ENCODE data around the gene ZP1.

GRCh38 chr11:60859616-60860250 lies 7.6 kb upstream of the ZP1 start:
- no peak for TF ChIP-seq POLR2A (IDR thresholded peaks at IDR 0.05; ENCODE audit: low read depth, low read length)
- no peak for TF ChIP-seq POLR2AphosphoS5 (IDR thresholded peaks at IDR 0.05; ENCODE audit: low read depth, low read length)
